ENCODE results near the gene BBS9. TPM values are rescaled to one million over a fixed set of nuclear protein-coding genes. Genes with fewer than 3 reads are reported as not detected.

BBS9 gene
- total and polyA plus RNA-seq, 2 donors (not counting 1 experiment from before 2014, with no cell fraction given), result 8.4 to 45.2 TPM

DNA sequence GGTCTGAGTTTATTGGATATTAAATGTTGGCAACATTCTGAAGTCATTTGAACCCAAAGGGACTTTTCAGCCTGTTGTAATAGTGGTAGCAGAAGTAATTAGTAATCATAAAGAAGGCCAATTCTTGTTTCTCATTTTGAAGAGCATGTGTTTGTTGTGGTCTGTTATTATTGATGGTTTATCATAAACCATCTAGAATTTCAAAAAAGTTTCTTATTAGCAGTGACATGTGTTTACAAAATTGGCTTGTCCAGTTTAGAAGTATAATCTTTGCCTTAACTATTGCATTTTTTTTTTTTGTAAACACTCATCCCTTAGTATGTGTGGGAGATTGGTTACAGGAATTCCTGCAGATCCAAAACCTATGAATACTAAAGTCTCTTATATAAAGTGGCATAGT, 177.8 kb downstream of the BBS9 start:
- no peaks in the 10 kb centered on the region for H3K27me3 Mint-ChIP-seq
- no peak overlapping the region for H2AFZ ChIP-seq (ENCODE audit: insufficient read depth, low read depth, low read length, poor library complexity, severe bottlenecking)
- no peaks in the 10 kb centered on the region for H3K27me3 ChIP-seq (replicated peaks in 1 of 4; ENCODE audit: control extremely low read depth in 1 of 4, control insufficient read depth in 3 of 4, insufficient read depth in 4 of 4, low read length in 3 of 4)
- ChIA-PET POLR2A (no interaction called here), CTCF (no interaction called here)
- H3K36me3 ChIP-seq (replicated peaks in 1 of 2; ENCODE audit: control extremely low read depth in 1 of 2, control insufficient read depth in 1 of 2, extremely low read depth in 1 of 2, insufficient read depth in 2 of 2, low read length in 1 of 2), result no peaks in the 10 kb centered on the region
- no peak overlapping the region for H3K27ac Mint-ChIP-seq
- H3K9me3 Mint-ChIP-seq (ENCODE audit: insufficient read depth), result peaks cover 4% of the 10 kb centered on the region
- H3K4me3 Mint-ChIP-seq, result no peak overlapping the region
- H3K4me1 ChIP-seq (ENCODE audit: control insufficient read depth in 2 of 2, insufficient read depth in 2 of 2, low read length in 2 of 2), result no peaks in the 10 kb centered on the region
- no peak overlapping the region for H3K4me3 ChIP-seq (ENCODE audit: control extremely low read depth in 1 of 5, extremely low read depth in 1 of 5, insufficient read depth in 1 of 5, low read depth in 2 of 5, low read length in 4 of 5)
- no peak overlapping the region for H3K27ac ChIP-seq (ENCODE audit: low read length in 2 of 2)
- no peaks in the 10 kb centered on the region for H3K4me1 Mint-ChIP-seq
- no peak overlapping the region for H3K4me2 ChIP-seq (replicated peaks; ENCODE audit: low read depth, low read length, poor library complexity, severe bottlenecking)
- H3K9me3 ChIP-seq (ENCODE audit: control extremely low read depth in 1 of 3, control insufficient read depth in 2 of 3, insufficient read depth in 1 of 3, low read length in 2 of 3), result peaks cover 0 to 11% (median 0%) of the 10 kb centered on the region in 3 donors
- no peaks in the 10 kb centered on the region for H3K79me2 ChIP-seq (ENCODE audit: control insufficient read depth, insufficient read depth, low read length)
- intact Hi-C loops (cut with micrococcal nuclease), result no loop called here
- no peak overlapping the region for H3K9ac ChIP-seq (ENCODE audit: low read length)
- DNase-seq (no peak), ATAC-seq (ENCODE audit: low read depth) (no peak)
- H4K20me1 ChIP-seq (ENCODE audit: control insufficient read depth, insufficient read depth, low read length, poor library complexity, severe bottlenecking), result no peaks in the 10 kb centered on the region
- TF ChIP-seq EZH2 (IDR thresholded peaks at IDR 0.05; ENCODE audit: borderline replicate concordance, insufficient read depth, low read depth, low read length, poor library complexity, severe bottlenecking), result no peak
- TF ChIP-seq, protein P1, sequence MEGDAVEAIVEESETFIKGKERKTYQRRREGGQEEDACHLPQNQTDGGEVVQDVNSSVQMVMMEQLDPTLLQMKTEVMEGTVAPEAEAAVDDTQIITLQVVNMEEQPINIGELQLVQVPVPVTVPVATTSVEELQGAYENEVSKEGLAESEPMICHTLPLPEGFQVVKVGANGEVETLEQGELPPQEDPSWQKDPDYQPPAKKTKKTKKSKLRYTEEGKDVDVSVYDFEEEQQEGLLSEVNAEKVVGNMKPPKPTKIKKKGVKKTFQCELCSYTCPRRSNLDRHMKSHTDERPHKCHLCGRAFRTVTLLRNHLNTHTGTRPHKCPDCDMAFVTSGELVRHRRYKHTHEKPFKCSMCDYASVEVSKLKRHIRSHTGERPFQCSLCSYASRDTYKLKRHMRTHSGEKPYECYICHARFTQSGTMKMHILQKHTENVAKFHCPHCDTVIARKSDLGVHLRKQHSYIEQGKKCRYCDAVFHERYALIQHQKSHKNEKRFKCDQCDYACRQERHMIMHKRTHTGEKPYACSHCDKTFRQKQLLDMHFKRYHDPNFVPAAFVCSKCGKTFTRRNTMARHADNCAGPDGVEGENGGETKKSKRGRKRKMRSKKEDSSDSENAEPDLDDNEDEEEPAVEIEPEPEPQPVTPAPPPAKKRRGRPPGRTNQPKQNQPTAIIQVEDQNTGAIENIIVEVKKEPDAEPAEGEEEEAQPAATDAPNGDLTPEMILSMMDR (IDR thresholded peaks at IDR 0.05), result no peak

DNA sequence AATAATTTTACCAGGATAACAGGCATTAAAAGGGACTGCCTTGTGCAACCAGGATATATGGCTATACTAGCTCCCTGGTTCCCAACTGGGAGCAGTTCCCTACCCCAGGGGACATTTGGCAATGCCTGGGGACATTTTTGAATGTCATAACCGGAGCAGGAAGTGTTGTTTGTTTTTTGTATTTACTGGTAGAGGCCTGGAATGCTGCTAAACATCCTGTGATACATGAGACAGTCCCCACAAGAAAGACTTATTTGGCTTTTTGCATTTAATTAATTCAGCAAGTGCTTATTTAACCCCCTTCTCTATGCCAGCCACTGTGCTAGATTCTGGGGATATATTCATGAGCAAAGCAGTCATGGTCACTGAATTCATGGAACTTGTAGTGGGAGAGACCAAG, 181.2 kb downstream of the BBS9 start:
- no peak for ATAC-seq (ENCODE audit: low read depth)
- Histone ChIP-seq H3K9me3 (ENCODE audit: control extremely low read depth in 1 of 3, control insufficient read depth in 2 of 3, insufficient read depth in 1 of 3, low read length in 2 of 3) (no peaks in the 10 kb centered on the region), H4K20me1 (ENCODE audit: control insufficient read depth, insufficient read depth, low read length, poor library complexity, severe bottlenecking) (no peaks in the 10 kb centered on the region), H3K4me3 (ENCODE audit: control extremely low read depth in 1 of 5, extremely low read depth in 1 of 5, insufficient read depth in 1 of 5, low read depth in 2 of 5, low read length in 4 of 5) (no peak overlapping the region), H3K9ac (ENCODE audit: low read length) (no peak overlapping the region), H3K27ac (ENCODE audit: low read length in 2 of 2) (no peak overlapping the region), H2AFZ (ENCODE audit: insufficient read depth, low read depth, low read length, poor library complexity, severe bottlenecking) (no peak overlapping the region), H3K4me1 (ENCODE audit: control insufficient read depth in 2 of 2, insufficient read depth in 2 of 2, low read length in 2 of 2) (no peaks in the 10 kb centered on the region), H3K4me2 (replicated peaks; ENCODE audit: low read depth, low read length, poor library complexity, severe bottlenecking) (no peak overlapping the region), H3K36me3 (replicated peaks in 1 of 2; ENCODE audit: control extremely low read depth in 1 of 2, control insufficient read depth in 1 of 2, extremely low read depth in 1 of 2, insufficient read depth in 2 of 2, low read length in 1 of 2) (no peaks in the 10 kb centered on the region), H3K27me3 (replicated peaks in 1 of 4; ENCODE audit: control extremely low read depth in 1 of 4, control insufficient read depth in 3 of 4, insufficient read depth in 4 of 4, low read length in 3 of 4) (no peaks in the 10 kb centered on the region), H3K79me2 (ENCODE audit: control insufficient read depth, insufficient read depth, low read length) (no peaks in the 10 kb centered on the region)
- no peak for DNase-seq
- no peaks in the 10 kb centered on the region for H3K4me1 Mint-ChIP-seq
- H3K27ac Mint-ChIP-seq, result no peak overlapping the region
- TF ChIP-seq, protein P1 (IDR thresholded peaks at IDR 0.05), result no peak
- TF ChIP-seq EZH2 (IDR thresholded peaks at IDR 0.05; ENCODE audit: borderline replicate concordance, insufficient read depth, low read depth, low read length, poor library complexity, severe bottlenecking), result no peak
- H3K27me3 Mint-ChIP-seq, result no peaks in the 10 kb centered on the region
- intact Hi-C loops (cut with micrococcal nuclease), result no loop called here
- no peak overlapping the region for H3K4me3 Mint-ChIP-seq
- CTCF ChIA-PET, result interaction anchor here (0.9 kb wide), 1 partner anchor 32 kb away, joined by 3 read pairs; no protein-coding TSS in a partner anchor
- no CpG with 5 or more reads among the region's 1 CpG for WGBS (ENCODE audit: insufficient coverage)
- peaks cover 3% of the 10 kb centered on the region for H3K9me3 Mint-ChIP-seq (ENCODE audit: insufficient read depth)
- POLR2A ChIA-PET, result interaction anchor here (0.7 kb wide), 1 partner anchor 13 kb away, joined by 4 read pairs; no protein-coding TSS in a partner anchor

All from B cell (primary cell).